ENCODE data around the gene NRXN3. TPM values are rescaled to one million over a fixed set of nuclear protein-coding genes. Genes with fewer than 3 reads are reported as not detected.

Gene NRXN3
- total RNA-seq, 1 donor from 2014 or later: 2.5 TPM

DNA sequence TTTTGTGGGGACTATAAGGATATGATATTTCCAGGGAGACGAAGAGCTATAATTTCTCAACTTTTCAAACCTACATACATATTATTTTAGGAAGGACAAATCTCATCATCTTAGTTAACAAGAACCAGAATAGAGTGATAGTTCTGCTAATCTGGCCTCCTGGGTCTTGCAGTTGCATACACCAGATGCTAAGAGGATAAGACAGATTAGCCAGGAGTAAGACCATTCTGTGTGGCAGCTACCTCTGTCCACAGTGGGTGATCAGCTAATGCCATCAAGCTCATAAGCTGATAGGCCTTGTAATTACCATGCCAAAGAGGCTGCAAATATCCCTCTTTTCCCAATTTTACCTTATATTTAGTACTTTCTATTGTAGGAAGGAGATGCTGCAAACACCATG, 776.8 kb downstream of the NRXN3 start:
- no peak for DNase-seq

DNA sequence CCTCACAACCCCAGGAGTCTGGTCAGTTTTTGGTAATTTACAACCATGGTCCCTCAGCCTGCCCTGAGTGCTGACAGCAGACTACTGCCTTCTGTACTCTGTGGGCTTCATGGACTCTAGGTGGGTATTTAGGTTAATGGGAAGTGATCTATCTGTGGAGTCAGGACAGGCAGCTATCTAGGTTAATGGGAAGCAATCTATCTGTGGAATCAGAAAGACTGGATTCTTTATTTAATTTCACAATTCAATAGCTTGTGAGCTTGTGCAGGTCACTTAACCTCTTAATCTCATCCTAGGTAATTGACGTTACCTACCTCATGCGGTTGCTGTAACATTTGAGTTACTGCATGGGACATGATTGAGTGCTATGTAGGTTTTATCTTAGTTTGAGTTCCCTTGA, 777.5 kb downstream of the NRXN3 start:
- no peak for DNase-seq

DNA sequence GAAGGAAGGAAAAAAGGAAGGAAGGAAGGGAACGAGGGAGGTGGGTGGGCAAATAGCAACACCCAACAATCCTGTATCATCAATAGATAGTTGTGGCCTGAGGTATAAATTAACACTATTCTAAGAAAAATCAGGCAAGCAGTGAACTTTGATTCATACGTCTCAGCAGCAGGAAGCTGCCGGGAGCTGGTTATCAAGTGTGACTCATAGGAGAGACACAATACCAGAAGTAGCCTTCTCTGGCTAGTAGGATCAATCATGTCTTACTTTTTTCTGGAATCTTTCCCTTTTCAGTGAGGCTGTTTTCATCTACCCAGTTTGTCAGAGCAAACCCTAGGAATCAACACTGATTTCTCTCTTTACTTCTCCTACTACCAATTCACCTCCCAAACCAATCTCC, 780.5 kb downstream of the NRXN3 start:
- DNase-seq: no peak

DNA sequence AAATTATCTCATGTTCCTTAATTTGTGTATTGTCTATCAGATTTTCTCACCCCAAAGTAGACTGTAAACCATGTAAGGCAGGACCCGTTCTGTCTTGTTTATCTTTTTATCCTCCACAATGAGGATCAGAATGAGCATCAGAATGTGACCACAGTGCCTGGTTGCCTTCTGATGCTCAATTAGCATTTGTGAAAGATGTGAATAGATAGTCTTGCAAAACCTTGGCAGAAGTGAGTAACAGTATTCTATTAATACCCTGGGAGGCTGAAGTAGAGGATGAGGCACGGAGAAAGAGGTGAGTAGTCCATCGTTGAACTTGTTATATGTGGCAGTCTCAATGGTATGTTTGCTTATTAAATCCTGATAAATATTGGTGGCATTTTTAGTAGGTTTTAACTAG, 781.4 kb downstream of the NRXN3 start:
- no peak for DNase-seq

DNA sequence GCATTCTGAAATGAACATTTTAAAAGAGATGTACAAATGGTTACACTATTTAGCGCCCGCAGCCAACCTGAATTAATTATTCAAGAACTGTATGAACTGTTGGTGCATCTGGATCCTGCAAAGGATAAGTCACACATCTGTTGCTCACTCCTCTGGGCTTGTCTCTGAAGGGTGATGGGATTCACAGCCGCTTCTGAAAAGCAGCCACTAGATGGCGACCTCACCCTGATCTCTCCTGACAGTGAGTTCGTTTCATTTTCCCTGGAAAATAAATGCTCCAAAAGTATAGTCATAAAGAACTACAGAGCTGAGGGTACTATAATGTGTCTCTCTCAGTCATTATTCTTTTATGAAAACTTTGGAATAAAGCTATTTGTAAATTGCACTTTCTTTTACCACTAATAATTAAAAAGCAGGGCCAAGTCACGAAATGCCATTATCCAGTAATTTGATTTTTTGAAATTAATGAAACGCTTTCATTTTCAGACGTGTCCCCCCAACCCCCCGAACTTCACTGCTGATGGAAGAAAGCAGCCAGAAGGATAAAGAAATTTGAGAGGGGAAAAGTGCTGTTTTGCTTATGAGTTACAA, 789.6 kb downstream of the NRXN3 start:
- peak; percentile 61 for DNase-seq

DNA sequence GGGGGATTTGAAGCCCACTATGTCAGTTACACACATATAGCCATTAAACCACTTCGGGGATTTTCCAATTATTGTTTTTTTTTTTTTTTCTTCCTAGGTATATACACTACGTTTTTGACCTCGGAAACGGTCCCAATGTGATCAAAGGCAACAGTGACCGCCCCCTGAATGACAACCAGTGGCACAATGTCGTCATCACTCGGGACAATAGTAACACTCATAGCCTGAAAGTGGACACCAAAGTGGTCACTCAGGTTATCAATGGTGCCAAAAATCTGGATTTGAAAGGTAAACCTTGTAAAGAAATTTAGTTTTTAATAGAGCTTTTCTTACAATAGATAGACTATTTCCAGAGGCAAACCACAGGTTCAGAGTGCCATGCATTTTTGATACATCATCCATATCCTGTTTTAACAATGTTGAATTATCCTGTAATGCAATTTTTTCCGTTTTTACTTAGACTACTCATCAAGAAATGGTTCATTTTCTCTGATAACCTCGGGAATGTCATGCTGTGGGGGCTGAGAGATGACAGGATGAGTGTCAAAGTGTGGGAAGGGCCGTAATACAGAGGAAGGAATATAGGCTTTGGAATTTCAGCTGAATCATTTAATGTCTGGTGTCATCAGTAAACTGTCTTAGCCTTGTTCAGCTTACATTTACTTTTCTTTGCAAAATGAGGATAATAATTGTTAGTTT, 797.1 kb downstream of the NRXN3 start:
- no peak for DNase-seq

DNA sequence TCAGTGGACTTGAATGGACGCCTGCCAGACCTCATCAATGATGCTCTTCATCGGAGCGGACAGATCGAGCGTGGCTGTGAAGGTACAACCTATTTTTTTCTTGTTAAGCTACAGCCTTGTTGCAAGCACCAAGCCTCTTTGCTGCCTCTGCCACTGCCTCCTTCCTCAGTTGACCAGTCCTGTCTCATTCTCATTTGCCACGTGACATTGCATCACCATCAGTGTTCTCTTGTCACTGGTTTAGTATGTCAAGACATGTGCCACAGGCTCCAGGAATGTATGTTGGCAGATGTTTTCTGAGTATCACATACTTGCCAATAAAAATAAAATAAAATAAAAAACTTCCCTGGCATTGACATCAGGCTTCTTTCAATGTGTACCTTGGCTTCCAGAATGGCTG, 798.1 kb downstream of the NRXN3 start:
- no peak for DNase-seq

DNA sequence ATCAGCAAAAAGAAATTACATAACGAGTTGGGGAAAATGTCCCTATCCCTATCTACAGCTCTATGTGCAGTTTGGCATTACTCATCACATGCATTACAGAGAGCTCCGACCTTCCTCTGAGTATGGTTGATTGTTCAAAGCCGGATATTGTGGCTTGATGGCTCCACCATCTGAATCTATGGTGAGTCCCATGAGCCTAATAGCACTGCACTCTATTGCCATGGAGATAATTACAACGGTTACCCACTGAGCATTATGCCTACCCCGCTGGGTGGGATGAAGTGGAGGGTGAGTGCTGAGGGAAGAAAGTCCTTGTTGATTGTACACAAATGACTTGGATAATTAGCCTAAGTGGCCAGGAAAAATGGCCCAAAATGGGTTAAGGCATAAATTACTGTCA, 800.5 kb downstream of the NRXN3 start:
- DNase-seq: no peak

DNA sequence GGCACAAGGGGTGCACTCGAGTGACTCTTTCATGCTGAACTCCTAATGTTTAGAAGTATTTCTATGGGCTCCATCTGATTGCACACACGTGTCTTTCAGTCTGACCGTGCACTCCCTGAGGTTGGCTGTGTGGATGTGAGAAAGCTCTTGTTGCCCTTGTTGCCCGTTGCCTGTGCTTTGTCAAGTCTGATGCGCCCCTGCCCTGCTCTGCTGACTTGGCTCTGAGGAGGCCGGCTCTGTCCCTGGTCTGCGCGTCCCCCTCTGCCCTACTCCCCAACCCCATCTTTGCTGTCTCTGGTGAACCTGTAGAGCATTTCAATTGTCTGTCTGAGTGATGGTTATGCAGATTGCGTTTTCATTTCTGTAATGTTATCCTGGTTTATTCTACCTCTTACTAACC, 802.3 kb downstream of the NRXN3 start:
- DNase-seq: no peak

DNA sequence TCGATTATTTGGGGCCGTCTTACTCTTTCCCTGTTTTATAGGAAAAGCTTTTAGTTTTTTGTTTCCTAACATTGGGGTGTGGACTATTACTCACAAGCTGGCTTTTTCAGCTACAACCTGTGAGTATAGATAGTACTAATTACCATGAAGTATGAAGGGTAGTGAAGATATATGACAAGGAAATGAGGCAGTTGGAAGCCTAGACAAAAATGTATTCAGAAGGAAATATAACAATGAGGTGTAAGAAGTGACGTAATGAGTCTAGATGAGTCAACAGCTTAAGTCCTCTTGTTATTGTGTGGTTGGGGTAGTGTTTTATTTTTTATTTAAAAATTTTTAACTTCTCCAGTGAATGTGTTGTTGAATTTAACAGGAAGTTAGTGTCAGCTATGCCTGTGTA, 804.5 kb downstream of the NRXN3 start:
- no peak for DNase-seq

DNA sequence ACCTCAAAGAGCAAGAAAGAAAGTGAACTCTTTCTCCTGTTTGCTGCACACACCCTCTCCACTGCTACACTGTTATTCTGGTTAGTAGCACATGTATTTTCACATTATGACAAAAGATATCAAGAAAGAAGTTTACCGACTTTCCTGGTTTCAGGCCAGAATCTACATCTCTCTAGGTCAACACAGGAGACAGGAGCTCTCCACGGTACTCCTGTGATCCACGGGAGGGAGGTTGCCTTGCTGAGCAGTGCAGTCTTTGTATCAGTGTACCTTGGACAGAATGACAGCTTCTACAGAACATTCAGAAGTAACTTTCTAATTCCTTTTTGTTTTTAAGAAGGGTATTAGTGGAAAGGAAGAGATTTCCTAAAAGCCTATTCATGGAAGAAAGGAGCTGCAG, 805.6 kb downstream of the NRXN3 start:
- DNase-seq: no peak

DNA sequence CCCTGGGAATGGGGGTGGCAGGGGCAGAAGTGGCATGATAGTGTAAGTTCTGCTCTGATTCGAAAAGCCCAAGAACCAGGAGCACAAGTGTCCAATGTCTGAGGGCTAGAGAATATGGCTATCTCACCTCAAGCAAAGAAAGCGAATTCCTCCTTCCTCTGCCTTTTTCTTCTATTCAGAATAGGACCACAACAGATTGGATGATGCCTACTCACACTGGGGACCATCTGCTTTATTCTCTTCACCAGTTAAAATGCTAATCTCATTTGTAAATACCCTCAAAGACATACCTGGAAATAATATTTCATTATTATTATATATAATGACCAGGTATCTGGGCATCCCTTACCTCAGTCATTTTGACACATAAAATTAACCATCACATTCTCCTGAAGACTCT, 808.7 kb downstream of the NRXN3 start:
- DNase-seq: no peak

DNA sequence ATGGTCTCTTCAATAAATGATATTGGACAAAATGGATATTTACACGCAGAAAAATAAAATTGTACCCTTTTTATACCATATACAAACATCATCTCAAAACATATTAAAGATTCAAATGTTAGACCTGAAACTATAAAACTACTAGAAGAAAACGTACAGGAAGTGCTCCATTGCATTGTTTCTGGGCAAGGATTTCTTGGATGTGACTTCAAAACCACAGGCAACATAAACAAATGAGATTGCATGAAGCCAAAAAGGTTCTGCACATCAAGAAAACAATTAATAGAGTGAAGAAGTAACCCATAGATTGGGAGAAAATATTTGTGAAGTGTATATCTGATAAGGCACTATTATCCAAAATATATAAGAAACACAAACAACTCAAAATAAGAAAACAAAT, 812.4 kb downstream of the NRXN3 start:
- no peak for DNase-seq

DNA sequence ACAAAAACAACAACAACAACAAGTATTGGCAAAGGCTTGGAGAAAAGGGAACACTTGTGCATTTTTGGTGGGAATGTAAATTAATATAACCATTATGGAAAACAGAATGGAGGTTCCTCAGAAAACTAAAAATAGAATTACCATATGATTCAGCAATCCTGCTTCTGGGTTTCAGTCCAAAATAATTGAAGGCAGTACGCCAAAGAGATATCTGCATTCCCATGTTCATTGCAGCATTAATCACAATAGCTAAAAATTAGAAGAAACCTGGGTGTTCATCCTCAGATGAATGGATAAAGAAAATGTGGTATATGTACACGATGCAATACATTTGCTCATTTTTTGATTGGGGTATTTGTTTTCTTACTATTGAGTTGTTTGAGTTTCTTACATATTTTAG, 813.0 kb downstream of the NRXN3 start:
- DNase-seq: no peak

DNA sequence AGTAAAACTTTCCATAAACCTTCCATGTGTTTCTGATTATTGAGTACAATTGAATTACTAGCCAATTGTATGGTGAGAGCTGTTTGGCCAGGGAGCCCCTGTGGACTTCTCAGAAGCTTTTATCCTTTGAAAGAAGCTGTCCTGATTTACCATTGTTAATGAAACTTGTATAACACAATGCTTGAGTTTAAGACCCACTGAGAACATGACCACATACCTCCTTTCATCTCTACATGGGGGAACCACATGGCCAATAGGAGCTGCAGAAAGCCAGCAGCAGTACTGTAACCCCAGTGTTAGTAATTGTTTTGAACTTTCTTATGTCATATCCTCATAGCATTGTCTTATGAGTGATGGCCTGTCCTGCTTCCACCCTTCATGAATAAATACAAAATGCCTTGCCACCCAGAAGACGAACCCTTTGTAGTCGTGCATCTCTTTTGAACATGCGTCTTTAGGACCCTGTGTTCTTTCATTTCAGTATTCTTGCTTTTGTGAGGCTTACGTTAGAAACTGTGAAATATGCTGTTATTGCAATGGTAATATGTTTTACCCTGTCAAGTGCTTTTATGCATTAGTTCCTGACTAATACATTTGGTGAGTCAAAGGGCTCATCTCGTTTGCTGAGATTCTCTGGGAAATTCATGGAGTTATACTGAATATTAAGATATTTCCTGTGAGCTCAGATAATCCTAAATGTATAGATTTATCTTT, 815.7 kb downstream of the NRXN3 start:
- peak; percentile 54 for DNase-seq

DNA sequence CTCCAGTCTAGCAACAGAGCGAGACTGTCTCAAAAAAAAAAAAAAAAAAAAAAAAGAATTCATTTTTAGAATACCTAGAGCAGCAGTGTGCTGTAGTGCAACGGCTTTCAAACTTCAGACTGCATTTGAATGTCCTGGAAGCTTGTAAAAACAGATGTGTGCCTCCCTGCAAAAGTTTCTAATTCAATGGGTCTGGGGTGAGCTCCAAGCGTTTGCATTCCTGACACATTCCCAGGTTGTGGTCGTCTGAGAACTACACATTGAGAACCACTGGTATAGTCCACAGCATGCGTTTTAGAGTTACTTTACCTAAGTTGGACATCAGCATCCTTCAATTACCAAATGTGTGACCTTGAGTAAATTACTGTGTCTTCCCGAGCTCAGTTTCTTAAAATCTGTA, 816.8 kb downstream of the NRXN3 start:
- no peak for DNase-seq

DNA sequence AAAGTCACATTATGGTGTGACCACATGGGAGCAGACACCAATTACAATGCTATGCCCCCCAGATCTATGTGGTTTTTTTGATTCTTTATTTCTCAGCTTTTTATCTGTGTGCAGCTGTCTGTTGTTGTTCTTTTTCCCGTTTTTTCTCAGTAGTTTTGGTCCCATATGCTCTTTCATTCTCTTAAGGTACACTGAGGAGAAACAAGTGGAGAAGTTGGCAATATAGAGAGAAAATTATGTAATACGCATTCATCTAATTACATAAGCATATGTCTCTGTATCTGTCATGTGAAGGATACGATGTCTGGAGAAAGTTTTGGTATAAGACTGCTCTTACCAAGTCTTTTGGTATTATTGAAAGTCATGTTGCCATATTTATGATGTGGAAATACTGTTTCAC, 819.0 kb downstream of the NRXN3 start:
- DNase-seq: no peak

DNA sequence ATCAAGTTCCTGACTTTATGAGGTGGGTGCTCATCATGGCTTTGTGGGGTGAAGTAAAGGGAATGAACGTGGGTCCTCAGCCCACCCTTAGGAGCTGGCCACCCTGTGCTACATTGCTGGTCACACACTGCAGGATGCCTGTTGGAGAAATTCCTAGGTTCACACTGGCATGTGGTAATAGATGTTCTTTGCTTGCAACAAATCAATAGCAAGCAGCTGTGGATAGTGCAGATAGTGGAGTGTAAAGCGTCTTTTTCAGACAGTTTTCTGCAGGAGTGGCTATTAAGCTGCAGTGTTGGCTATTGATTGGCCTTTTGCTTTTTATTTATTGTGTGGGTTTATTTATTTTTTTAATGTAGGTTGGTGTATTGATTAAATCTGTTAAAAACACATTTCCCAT, 822.7 kb downstream of the NRXN3 start:
- DNase-seq: no peak

DNA sequence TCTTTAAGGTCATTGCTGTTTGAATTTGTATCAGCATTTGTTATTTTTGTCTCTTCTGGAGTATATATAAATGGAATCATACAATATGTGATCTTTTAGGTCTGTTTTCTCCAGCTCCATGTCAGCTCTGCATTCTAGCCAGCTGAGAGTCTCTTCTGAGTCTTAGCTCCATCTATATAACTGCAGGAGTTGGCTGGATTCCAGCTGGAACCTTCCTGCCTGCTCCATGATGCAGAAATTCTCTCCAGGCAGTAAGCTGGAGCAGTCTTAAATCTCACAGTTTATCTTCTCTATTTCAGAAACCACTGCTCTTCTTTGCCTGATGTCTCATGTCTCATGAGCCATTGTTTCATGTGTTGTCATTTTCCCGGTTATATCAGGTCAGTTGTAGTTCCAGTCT, 827.6 kb downstream of the NRXN3 start:
- DNase-seq: peak; percentile 46

DNA sequence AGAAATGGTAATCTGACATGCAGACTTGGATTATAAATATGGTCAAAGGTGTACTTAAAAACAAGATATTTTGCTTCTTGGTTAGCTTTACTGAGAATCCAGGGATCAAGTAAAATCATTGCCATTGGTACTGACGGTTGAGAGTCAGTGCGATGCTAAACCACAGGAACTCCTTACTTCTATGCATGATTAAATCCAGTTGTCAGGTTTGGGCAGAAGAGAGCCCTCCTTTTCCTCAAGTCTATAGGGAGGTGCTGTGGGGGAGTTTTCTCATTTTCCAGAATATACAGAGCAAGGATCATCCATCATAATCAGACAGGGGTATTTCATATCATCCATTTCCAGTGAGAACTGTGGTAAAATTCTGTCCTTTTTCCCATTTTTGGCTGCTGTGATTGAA, 839.1 kb downstream of the NRXN3 start:
- DNase-seq: no peak

DNA sequence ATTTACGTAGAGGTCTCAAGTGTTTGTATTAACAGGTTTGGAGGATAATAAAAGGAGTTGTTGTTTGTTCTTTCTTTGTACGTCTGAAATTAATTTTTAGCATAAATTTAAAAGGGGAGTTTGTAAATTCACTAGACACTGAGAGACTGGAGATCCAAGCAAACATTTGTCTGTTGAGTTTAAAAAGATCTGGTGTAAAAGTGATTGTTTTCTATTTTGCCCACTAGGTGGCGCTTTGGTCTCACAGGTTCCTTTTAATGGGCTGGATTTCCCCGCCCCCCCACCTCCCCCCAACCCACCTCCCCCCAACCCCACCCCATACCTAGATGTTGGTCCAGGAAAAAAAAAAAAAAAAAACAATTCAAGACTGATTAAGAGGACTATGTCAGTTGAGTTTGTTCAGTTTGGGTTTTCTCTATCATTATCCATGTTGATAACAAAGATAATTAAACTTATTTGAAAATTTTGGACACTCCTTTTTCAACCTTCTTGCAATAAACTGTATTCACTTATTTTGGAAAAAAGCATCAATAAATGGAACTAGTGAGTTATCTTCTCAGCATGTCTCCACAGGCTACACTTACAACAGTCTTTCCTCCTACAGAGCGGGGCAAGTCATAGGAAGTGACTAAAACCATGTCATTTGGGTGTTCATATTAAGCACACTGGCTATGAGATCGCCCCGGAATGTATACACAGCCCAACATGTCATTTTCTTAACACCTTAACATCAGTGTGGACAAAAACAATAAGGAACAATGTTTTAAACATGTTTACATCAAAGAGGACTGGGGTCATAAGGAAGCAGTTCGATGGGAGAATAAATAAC, 841.1 kb downstream of the NRXN3 start:
- no peak for DNase-seq

DNA sequence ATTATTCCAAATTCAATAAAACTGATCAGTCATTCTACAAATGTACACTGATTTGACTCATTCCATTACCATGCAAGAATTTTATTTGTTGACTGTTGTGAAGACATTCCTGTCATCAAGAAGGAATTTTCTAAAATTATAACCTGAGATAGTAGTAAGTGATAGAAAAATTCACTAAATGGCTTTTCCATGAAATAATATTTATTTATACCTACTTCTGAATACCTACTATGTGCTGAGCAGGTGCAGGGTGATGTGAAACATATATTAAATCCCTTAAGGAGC, 841.7 kb downstream of the NRXN3 start:
- no peak for DNase-seq

DNA sequence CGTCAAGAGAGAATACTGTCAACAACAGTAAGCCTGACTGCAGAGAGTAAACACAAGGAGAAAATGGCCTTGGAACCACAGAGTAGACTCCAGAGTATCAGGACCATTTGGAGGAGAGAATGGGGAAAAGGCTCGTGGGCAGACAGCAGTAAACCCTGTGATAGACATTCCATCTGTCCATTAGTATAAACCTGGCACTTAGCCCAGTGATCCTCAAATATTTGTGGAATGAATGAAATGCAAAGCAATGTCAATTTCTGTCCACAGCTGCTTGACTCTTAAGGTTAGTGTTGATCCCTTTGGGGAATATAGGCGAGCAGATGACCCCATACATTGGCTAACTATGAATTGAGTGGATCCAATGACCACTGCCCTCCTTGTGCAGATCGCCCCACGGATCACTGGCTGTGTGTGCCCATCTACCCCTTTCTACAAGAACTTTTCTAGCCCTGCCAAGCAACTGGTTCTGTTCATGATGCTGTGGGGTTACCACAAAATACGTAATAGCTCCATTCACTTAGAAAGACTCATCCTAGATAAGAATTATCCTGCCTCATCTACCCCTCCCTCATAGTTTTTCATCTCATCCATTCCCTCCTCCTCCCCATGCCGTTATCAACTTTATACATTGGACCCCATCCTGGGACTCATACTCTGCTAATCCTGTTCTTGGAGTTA, 846.8 kb downstream of the NRXN3 start:
- no peak for DNase-seq
